ENCODE measurements around the gene B4GAT1. TPM values are rescaled to one million over a fixed set of nuclear protein-coding genes. Genes with fewer than 3 reads are reported as not detected.

The B4GAT1 gene
- total and polyA plus RNA-seq, 2 donors (not counting 3 experiments of a cell fraction or from before 2014, with no cell fraction given): 21.2 to 21.6 TPM

GRCh38 chr11:66312549-66313320 is 34.7 kb downstream of the B4GAT1 start:
- no peaks in the 10 kb centered on the region for H3K9me1 ChIP-seq (replicated peaks; ENCODE audit: control insufficient read depth, extremely low read depth, insufficient read depth, low read length)
- FAIRE-seq (peak; percentile 97), DNase-seq (ENCODE audit: low read depth, low spot score) (peak; percentile 94)
- H4K20me1 ChIP-seq (replicated peaks; ENCODE audit: control insufficient read depth, extremely low read depth, insufficient read depth, low read length): no peaks in the 10 kb centered on the region
- H3K79me2 ChIP-seq (ENCODE audit: control insufficient read depth, insufficient read depth, low read length): no peaks in the 10 kb centered on the region
- ChIA-PET CTCF (interaction anchor here (0.6 to 9.5 kb wide), 17 partner anchors 9 to 149 kb away, joined by 3 to 225 read pairs (median 8); partner anchors contain the start of genes MRPL11, RIN1, TMEM151A and YIF1A), POLR2A (interaction anchor here (0.8 to 2.1 kb wide), 2 partner anchors 12 to 24 kb away, joined by 4 to 8 read pairs; partner anchors contain the start of gene YIF1A)
- H3K4me3 ChIP-seq (replicated peaks in 1 of 3; ENCODE audit: insufficient read depth in 1 of 3, low read depth in 1 of 3, low read length in 3 of 3): peak overlapping the region; percentile 35 to 82 (median 79)
- BruUV-seq (replicated peaks): no TSS peak
- H3K27ac ChIP-seq (ENCODE audit: insufficient read depth, low read depth, low read length): peak overlapping the region; percentile 52
- peaks cover 0 to 8% of the 10 kb centered on the region in 2 experiments for H3K27me3 ChIP-seq (ENCODE audit: control insufficient read depth in 2 of 2, insufficient read depth in 2 of 2, low read length in 2 of 2)
- peaks cover 4% of the 10 kb centered on the region for H3K4me1 ChIP-seq (ENCODE audit: control insufficient read depth, extremely low read depth, insufficient read depth, low read length)
- TF ChIP-seq POLR2AphosphoS5 (IDR thresholded peaks at IDR 0.05; ENCODE audit: insufficient read depth, low read depth, low read length) (peak; percentile 28), CTCF (IDR thresholded peaks at IDR 0.05; ENCODE audit: extremely low read depth in 1 of 2, insufficient read depth in 1 of 2, low read depth in 1 of 2, low read length in 2 of 2) (no peak)
- H3K9ac ChIP-seq (replicated peaks; ENCODE audit: extremely low read depth, insufficient read depth, low read length): peak overlapping the region; percentile 56
- intact Hi-C loops (cut with micrococcal nuclease) (loop anchor here (1.0 to 5.0 kb wide), 6 partner anchors 16 to 125 kb away; partner anchors contain the start of genes BRMS1, MRPL11, RIN1 and YIF1A), dilution Hi-C loops (cut with MboI; ENCODE audit: extremely low pct_ligation_motif_present, low sequenced_read_pairs) (no loop called here)
- peak overlapping the region; percentile 93 for H3K4me2 ChIP-seq (ENCODE audit: insufficient read depth, low read length)
- peak overlapping the region; percentile 99 for H2AFZ ChIP-seq (ENCODE audit: low read depth, low read length)
- no peaks in the 10 kb centered on the region for H3K36me3 ChIP-seq (ENCODE audit: control insufficient read depth in 2 of 2, extremely low read depth in 1 of 2, insufficient read depth in 2 of 2, low read length in 2 of 2)
- no peaks in the 10 kb centered on the region for H3K9me3 ChIP-seq (replicated peaks; ENCODE audit: control insufficient read depth, insufficient read depth, low read length)
